MCF 10A (cell line): ENCODE results near the gene DLEC1. TPM values are rescaled to one million over a fixed set of nuclear protein-coding genes. Genes with fewer than 3 reads are reported as not detected.
A peak's percentile ranks its signal among the peaks of the same experiment; 100 is the strongest.

ENCODE experiments used
- BruUV-seq: library from RNA; stranded (reverse); fragments of 400-500 nt; replicated peaks from 2 replicates; lab custom pipeline; 2021; lab: Mats Ljungman, UMichigan
- CTCF ChIA-PET: fragments of 300-600 bp; sonication (Branson Sonifier 250); formaldehyde crosslinking; extraction: SDS; loops from one replicate; lab custom pipeline; 2021; ENCODE audit warnings: antibody characterized with exemption, inconsistent platforms; lab: Yijun Ruan, JAX
- POLR2A ChIA-PET: fragments of 300-600, 350-650 bp; sonication (Branson Sonifier 250); formaldehyde crosslinking; extraction: SDS; loops from one replicate; lab custom pipeline; 2020; ENCODE audit warnings: antibody characterized with exemption, inconsistent platforms; lab: Yijun Ruan, JAX
- DNase-seq: peaks from one replicate; pipeline ENCODE4 v3.0.0-alpha.2; 2018; ENCODE audit not compliant: unreplicated experiment
- H3K27ac Mint-ChIP-seq: one replicate; pipeline ENCODE4 v1.8.0; 2022; ENCODE audit warnings: mild to moderate bottlenecking, low read depth, mixed read lengths; ENCODE audit not compliant: unreplicated experiment
- H3K27me3 Mint-ChIP-seq: one replicate; pipeline ENCODE4 v1.8.0; 2022; ENCODE audit warnings: mixed read lengths; ENCODE audit not compliant: insufficient read depth, unreplicated experiment
- H3K36me3 Mint-ChIP-seq: one replicate; pipeline ENCODE4 v1.8.0; 2022; ENCODE audit warnings: mild to moderate bottlenecking, moderate library complexity, mixed read lengths; ENCODE audit not compliant: insufficient read depth, unreplicated experiment
- H3K4me1 Mint-ChIP-seq: one replicate; pipeline ENCODE4 v1.8.0; 2022; ENCODE audit warnings: mixed read lengths; ENCODE audit not compliant: insufficient read depth, unreplicated experiment
- H3K4me3 Mint-ChIP-seq: one replicate; pipeline ENCODE4 v1.8.0; 2022; ENCODE audit warnings: mild to moderate bottlenecking, moderate library complexity, mixed read lengths; ENCODE audit not compliant: unreplicated experiment
- H3K9me3 Mint-ChIP-seq: one replicate; pipeline ENCODE4 v1.8.0; 2022; ENCODE audit warnings: mixed read lengths; ENCODE audit not compliant: unreplicated experiment
- intact Hi-C: fragments of 100-400 bp; cut with micrococcal nuclease; formaldehyde crosslinking; loops from 2 replicates; pipeline ENCODE4 v1.14.1; 2022
- total RNA-seq: library from RNA; stranded (reverse); gene quantifications from 2 replicates; pipeline ENCODE4 v1.2.3, GENCODE V29; 2022
- TF ChIP-seq, protein P1 (sequence below): fragments of 200-600 bp; IDR thresholded peaks from one replicate; pipeline ENCODE4 v1.8.0; 2022; ENCODE audit warnings: antibody characterized with exemption, mild to moderate bottlenecking; ENCODE audit not compliant: unreplicated experiment

DLEC1 gene
- total RNA-seq, 1 experiment from 2014 or later, result 1.3 TPM

DNA sequence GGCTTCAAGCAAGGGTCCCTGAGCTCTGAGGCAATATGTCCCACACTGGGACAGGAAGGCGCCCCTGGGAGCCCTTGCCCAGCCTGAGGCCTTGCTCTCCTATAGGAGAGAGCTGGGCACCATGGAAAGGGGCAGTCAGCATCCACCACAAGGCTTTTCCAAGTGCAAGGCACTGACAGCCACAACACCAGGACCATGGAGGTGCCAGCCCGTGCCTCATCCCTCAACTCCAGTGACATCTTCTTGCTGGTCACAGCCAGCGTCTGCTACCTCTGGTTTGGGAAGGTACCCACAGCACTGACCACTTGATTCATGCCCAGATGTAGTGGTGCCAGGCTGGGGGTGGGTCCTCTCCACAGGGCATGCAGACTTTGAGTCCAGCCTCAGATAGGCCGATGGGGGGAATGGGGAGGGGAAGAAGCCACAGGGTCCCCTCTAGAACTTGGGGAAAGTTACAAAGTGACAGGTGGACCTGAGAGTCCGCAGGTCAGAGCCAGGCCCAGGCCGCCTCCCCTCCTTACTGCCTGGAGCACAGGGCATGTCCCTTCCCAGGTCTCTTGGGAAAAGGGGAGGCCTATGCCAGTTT lies 36.6 kb upstream of the DLEC1 start:
- BruUV-seq, result no TSS peak
- Mint-ChIP-seq H3K4me1 (peaks cover 31% of the 10 kb centered on the region), H3K27ac (no peak overlapping the region), H3K9me3 (no peaks in the 10 kb centered on the region), H3K36me3 (peaks cover 2% of the 10 kb centered on the region), H3K4me3 (no peak overlapping the region), H3K27me3 (no peaks in the 10 kb centered on the region)
- no peak for DNase-seq
- POLR2A ChIA-PET, result no interaction called here
- TF ChIP-seq, protein P1, sequence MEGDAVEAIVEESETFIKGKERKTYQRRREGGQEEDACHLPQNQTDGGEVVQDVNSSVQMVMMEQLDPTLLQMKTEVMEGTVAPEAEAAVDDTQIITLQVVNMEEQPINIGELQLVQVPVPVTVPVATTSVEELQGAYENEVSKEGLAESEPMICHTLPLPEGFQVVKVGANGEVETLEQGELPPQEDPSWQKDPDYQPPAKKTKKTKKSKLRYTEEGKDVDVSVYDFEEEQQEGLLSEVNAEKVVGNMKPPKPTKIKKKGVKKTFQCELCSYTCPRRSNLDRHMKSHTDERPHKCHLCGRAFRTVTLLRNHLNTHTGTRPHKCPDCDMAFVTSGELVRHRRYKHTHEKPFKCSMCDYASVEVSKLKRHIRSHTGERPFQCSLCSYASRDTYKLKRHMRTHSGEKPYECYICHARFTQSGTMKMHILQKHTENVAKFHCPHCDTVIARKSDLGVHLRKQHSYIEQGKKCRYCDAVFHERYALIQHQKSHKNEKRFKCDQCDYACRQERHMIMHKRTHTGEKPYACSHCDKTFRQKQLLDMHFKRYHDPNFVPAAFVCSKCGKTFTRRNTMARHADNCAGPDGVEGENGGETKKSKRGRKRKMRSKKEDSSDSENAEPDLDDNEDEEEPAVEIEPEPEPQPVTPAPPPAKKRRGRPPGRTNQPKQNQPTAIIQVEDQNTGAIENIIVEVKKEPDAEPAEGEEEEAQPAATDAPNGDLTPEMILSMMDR, result no peak
- CTCF ChIA-PET, result interaction anchor here (0.6 to 4.1 kb wide), 5 partner anchors 9 to 297 kb away, joined by 3 to 46 read pairs (median 6); no protein-coding TSS in a partner anchor
- intact Hi-C loops, result loop anchor here (5.0 to 10.0 kb wide), 2 partner anchors 342 to 480 kb away; partner anchors contain the start of gene XYLB

DNA sequence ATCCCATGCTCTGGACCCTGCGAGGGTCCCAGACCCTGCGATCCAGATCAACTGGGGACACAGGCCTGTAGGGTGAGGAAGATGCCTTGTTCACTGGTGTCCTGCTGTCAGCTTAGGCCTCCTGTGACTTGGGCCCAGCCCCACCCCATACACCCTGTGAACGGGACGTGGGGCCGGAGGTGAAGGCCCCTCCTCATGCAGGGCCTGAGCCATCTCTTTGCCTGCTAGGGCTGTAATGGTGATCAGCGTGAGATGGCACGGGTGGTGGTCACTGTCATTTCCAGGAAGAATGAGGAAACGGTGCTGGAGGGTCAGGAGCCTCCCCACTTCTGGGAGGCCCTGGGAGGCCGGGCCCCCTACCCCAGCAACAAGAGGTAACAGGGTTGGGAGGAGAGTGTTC lies 36.1 kb upstream of the DLEC1 start:
- no peaks in the 10 kb centered on the region for H3K27me3 Mint-ChIP-seq
- peaks cover 31% of the 10 kb centered on the region for H3K4me1 Mint-ChIP-seq
- intact Hi-C loops, result loop anchor here (1.0 to 10.0 kb wide), 3 partner anchors 29 to 479 kb away; partner anchors contain the start of gene XYLB
- no peak for DNase-seq
- peaks cover 5% of the 10 kb centered on the region for H3K36me3 Mint-ChIP-seq
- ChIA-PET POLR2A (no interaction called here), CTCF (interaction anchor here (0.6 to 4.1 kb wide), 16 partner anchors 9 to 341 kb away, joined by 3 to 46 read pairs (median 5); partner anchors contain the start of gene DLEC1)
- H3K9me3 Mint-ChIP-seq, result no peaks in the 10 kb centered on the region
- no peak overlapping the region for H3K27ac Mint-ChIP-seq
- BruUV-seq, result no TSS peak
- TF ChIP-seq, protein P1, result no peak
- H3K4me3 Mint-ChIP-seq, result no peak overlapping the region

DNA sequence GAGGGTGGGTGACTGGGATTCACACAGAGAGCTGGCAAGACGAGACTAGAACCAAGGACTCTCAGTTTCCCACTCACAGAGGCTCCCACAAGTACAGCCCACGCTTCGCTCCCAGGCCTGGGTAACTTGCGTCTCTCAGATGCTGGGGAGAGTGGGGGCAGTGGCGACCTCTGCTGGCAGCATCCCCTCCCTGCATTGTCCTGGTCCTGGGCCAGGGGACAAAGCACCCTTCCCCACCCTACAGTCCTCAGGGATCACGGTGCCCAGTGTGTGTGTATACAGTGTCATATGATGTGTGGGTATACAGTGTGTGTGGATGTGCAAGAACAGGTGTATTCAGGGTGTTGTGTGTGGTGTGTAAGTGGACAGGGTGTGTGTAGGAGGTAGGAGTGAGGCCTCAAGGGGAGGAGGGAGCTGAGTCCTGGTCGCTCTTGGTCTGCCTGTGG lies 35.6 kb upstream of the DLEC1 start:
- no peaks in the 10 kb centered on the region for H3K9me3 Mint-ChIP-seq
- peak; percentile 48 for DNase-seq
- ChIA-PET CTCF (interaction anchor here (0.5 to 4.1 kb wide), 36 partner anchors 8 to 979 kb away, joined by 3 to 46 read pairs (median 4); partner anchors contain the start of genes DLEC1 and XYLB), POLR2A (no interaction called here)
- intact Hi-C loops, result loop anchor here (1.0 to 10.0 kb wide), 3 partner anchors 29 to 479 kb away; partner anchors contain the start of gene XYLB
- no peak overlapping the region for H3K4me3 Mint-ChIP-seq
- TF ChIP-seq, protein P1, result peak; percentile 63
- peaks cover 5% of the 10 kb centered on the region for H3K36me3 Mint-ChIP-seq
- no peaks in the 10 kb centered on the region for H3K27me3 Mint-ChIP-seq
- H3K4me1 Mint-ChIP-seq, result peaks cover 31% of the 10 kb centered on the region
- no TSS peak for BruUV-seq
- no peak overlapping the region for H3K27ac Mint-ChIP-seq

DNA sequence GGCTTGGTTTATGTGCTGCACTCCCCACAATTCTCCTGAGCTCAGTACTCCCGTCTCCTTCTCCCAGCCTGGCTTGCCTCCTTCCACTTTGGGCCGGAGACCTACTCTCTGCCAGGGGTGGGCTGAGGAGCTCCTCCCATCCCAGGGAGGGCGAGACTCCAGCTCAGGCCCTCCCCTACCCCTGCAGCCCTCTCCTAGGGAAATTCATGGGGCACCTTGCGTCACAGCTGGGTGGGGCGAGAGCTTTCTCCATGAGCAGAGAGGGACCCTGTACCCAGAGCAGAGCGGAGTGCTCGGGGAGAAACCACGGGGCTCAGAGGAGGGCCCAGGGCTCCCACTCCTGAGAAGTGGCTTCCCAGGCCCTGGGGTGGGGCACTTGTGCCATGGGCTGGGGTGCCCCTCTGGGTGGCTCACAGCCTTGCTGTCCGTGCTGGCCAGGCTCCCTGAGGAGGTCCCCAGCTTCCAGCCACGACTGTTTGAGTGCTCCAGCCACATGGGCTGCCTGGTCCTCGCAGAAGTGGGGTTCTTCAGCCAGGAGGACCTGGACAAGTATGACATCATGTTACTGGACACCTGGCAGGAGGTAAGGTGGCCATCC lies 35.1 kb upstream of the DLEC1 start:
- intact Hi-C loops, result loop anchor here (1.0 to 10.0 kb wide), 5 partner anchors 30 to 478 kb away; partner anchors contain the start of gene XYLB
- Mint-ChIP-seq H3K9me3 (no peaks in the 10 kb centered on the region), H3K27me3 (no peaks in the 10 kb centered on the region), H3K4me1 (peaks cover 30% of the 10 kb centered on the region), H3K4me3 (no peak overlapping the region), H3K27ac (no peak overlapping the region), H3K36me3 (peaks cover 5% of the 10 kb centered on the region)
- ChIA-PET POLR2A (interaction anchor here (0.6 kb wide), 1 partner anchor 1041 kb away, joined by 3 read pairs; no protein-coding TSS in a partner anchor), CTCF (interaction anchor here (0.5 to 4.1 kb wide), 35 partner anchors 11 to 980 kb away, joined by 3 to 46 read pairs (median 4); partner anchors contain the start of genes DLEC1 and XYLB)
- TF ChIP-seq, protein P1, result no peak
- BruUV-seq, result no TSS peak
- DNase-seq, result no peak
